Ascending aorta (tissue), 2 donors: ENCODE results near the gene EPN2. TPM values are rescaled to one million over a fixed set of nuclear protein-coding genes. Genes with fewer than 3 reads are reported as not detected.
A peak's percentile ranks its signal among the peaks of the same experiment; 100 is the strongest.

Source experiments
- DNase-seq, 2 donors: peaks; one replicate each; pipeline ENCODE4 v3.0.0-alpha.2; 2019; ENCODE audit warnings: low spot score in 2 of 2
- H3K27ac ChIP-seq, 2 donors: fragments of 200-600 bp; sonication (generic); one replicate each; pipeline ENCODE4 v1.5.1; 2016 to 2017; ENCODE audit warnings: mild to moderate bottlenecking in 1 of 2
- H3K27me3 ChIP-seq: fragments of 200-600 bp; sonication (generic); one replicate; pipeline ENCODE4 v1.5.1; 2017
- H3K36me3 ChIP-seq, 2 donors: fragments of 200-600 bp; sonication (generic); one replicate each; pipeline ENCODE4 v1.5.1; 2016
- H3K4me1 ChIP-seq, 2 donors: fragments of 200-600 bp; sonication (generic); one replicate each; pipeline ENCODE4 v1.5.1; 2016 to 2017; ENCODE audit warnings: mild to moderate bottlenecking in 1 of 2
- H3K4me3 ChIP-seq, 2 donors: fragments of 200-600 bp; sonication (generic); one replicate each; pipeline ENCODE4 v1.5.1; 2016 to 2017; ENCODE audit warnings: mild to moderate bottlenecking in 1 of 2
- H3K9me3 ChIP-seq, 2 donors: fragments of 200-600 bp; sonication (generic); one replicate each; pipeline ENCODE4 v1.5.1; 2016
- CTCF ChIP-seq, 3 experiments: fragments of 200-600 bp in 2 of 3; fragments of 450-650 bp in 1 of 3; sonication (generic) in 2 of 3; IDR thresholded peaks; one replicate each; pipeline ENCODE4 v1.5.1; 2016 to 2019; ENCODE audit warnings: antibody characterized with exemption in 3 of 3, mild to moderate bottlenecking in 1 of 3, moderate library complexity in 1 of 3
- intact Hi-C: fragments of 100-400 bp; cut with DNase I; formaldehyde crosslinking; loops from one replicate; pipeline ENCODE4 v1.15.1; 2023
- total RNA-seq: library from RNA; depleted of rRNA; stranded (reverse); fragments of >200 nt; gene quantifications from one replicate; pipeline ENCODE4 v1.1.0, GENCODE V29; 2016

Gene EPN2
- total RNA-seq, 1 donor from 2014 or later = 51.0 TPM

GRCh38 chr17:19329136-19329535 is 92.0 kb downstream of the EPN2 start:
- Histone ChIP-seq H3K27me3 (no peaks in the 10 kb centered on the region), H3K36me3 (peaks cover 13 to 31% of the 10 kb centered on the region in 2 donors), H3K4me3 (no peak overlapping the region), H3K27ac (no peak overlapping the region), H3K9me3 (peaks cover 0 to 11% of the 10 kb centered on the region in 2 donors), H3K4me1 (no peaks in the 10 kb centered on the region)
- DNase-seq = peak in 1 of 2 donors; percentile 7
- TF ChIP-seq CTCF (IDR thresholded peaks at IDR 0.05) = no peak
- intact Hi-C loops = no loop called here

DNA sequence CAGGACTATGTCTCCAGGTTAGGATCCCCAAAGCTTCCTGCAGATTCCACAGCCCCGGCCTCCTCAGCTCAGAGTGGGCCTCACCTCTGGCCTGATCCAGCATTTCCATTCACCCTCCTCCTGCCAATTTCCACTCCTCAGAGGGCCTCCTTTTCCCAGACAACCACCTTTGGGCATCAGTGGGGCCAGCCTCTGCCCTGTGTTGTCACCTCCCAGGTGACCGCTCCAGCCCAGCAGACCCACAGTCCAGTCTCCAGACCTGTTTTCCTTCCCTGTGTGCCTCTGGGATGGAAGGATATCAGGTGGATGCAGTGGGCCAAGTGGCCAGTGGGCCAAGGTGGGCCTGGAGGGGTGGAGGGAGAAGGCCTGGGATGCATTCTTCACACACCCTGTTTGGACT is 92.7 kb downstream of the EPN2 start:
- DNase-seq = peak; percentile 2 to 53
- peaks cover 15 to 33% of the 10 kb centered on the region in 2 donors for H3K36me3 ChIP-seq
- no peak overlapping the region for H3K4me3 ChIP-seq
- peaks cover 0 to 9% of the 10 kb centered on the region in 2 donors for H3K9me3 ChIP-seq
- H3K27ac ChIP-seq = no peak overlapping the region
- H3K4me1 ChIP-seq = no peaks in the 10 kb centered on the region
- no peaks in the 10 kb centered on the region for H3K27me3 ChIP-seq
- intact Hi-C loops = no loop called here
- TF ChIP-seq CTCF (IDR thresholded peaks at IDR 0.05) = no peak

- TF ChIP-seq CTCF (IDR thresholded peaks at IDR 0.05) = no peak
- no peak overlapping the region for H3K4me3 ChIP-seq
- peaks cover 15 to 33% of the 10 kb centered on the region in 2 donors for H3K36me3 ChIP-seq
- H3K9me3 ChIP-seq = peaks cover 0 to 5% of the 10 kb centered on the region in 2 donors
- no peaks in the 10 kb centered on the region for H3K4me1 ChIP-seq
- no peaks in the 10 kb centered on the region for H3K27me3 ChIP-seq
- intact Hi-C loops = no loop called here
- H3K27ac ChIP-seq = no peak overlapping the region
- peak in 1 of 2 donors; percentile 40 for DNase-seq
These were observed 93.1 kb downstream of the EPN2 start for GRCh38 chr17:19330271-19330670.

- no peak overlapping the region for H3K4me3 ChIP-seq
- TF ChIP-seq CTCF (IDR thresholded peaks at IDR 0.05) = no peak
- no peaks in the 10 kb centered on the region for H3K4me1 ChIP-seq
- H3K9me3 ChIP-seq = no peaks in the 10 kb centered on the region
- no peak overlapping the region for H3K27ac ChIP-seq
- no peak for DNase-seq
- peaks cover 15 to 33% of the 10 kb centered on the region in 2 donors for H3K36me3 ChIP-seq
- intact Hi-C loops = no loop called here
- H3K27me3 ChIP-seq = no peaks in the 10 kb centered on the region
These were observed 94.0 kb downstream of the EPN2 start for GRCh38 chr17:19331134-19331533.

DNA sequence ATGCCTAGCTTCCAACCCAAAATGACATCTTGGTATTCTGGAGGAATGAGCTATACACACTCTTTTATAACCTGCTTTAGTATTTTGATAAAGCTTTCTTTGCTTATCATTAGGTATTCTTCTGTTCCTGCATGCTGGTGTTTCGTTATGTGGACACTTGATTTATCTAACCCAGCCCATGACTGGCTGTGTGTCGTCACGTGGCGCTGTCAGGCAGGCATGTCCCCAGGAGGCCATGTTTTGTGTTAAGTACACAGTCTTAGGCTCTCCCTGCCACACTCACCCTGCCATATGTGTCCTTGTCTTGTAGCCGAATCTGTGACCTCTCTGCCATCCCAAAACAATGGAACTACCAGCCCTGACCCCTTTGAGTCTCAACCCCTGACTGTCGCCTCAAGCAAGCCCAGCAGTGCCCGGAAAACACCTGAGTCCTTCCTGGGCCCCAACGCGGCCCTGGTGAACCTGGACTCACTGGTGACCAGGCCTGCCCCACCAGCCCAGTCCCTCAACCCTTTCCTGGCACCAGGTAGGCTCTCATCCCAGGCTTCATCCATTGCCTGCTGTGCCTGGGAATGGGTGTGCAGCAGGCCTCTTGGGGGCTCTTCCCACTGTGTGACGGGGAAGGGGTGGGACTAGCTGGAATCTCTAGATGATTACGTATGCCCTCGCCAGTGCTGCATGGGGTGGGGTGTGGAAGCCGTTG is 94.5 kb downstream of the EPN2 start:
- peaks cover 15 to 33% of the 10 kb centered on the region in 2 donors for H3K36me3 ChIP-seq
- H3K27me3 ChIP-seq = no peaks in the 10 kb centered on the region
- H3K27ac ChIP-seq = no peak overlapping the region
- intact Hi-C loops = no loop called here
- no peak for TF ChIP-seq CTCF (IDR thresholded peaks at IDR 0.05)
- DNase-seq = peak in 1 of 2 donors; percentile 5
- H3K4me3 ChIP-seq = no peak overlapping the region
- no peaks in the 10 kb centered on the region for H3K4me1 ChIP-seq
- H3K9me3 ChIP-seq = no peaks in the 10 kb centered on the region
